NCI-H345 treated with DMSO at 0.1 percent for 48 hours (cell line): Measurements from ENCODE around the gene PRDM5.
"Not testable (repeated sequence)": the region's sequence is repeated elsewhere in the genome, so short reads cannot be mapped to it uniquely, and the experiment has no call there.

Experiments used
- DNase-seq: peaks from one replicate; lab custom pipeline; 2025; ENCODE audit not compliant: unreplicated experiment; lab: John Stamatoyannopoulos, UW

Gene PRDM5

GRCh38 chr4:120659616-120660170 is 262.8 kb downstream of the PRDM5 start:
- no peak for DNase-seq

- DNase-seq = no peak
These were observed 263.8 kb downstream of the PRDM5 start for GRCh38 chr4:120658772-120659171.

- DNase-seq = no peak
These were observed 268.5 kb downstream of the PRDM5 start for GRCh38 chr4:120653804-120654573.

GRCh38 chr4:120648336-120648735 is 274.2 kb downstream of the PRDM5 start:
- DNase-seq = not testable (repeated sequence)
